ENCODE measurements around the gene KCNK16. TPM values are rescaled to one million over a fixed set of nuclear protein-coding genes. Genes with fewer than 3 reads are reported as not detected.

Gene KCNK16
- total and polyA plus RNA-seq, 2 experiments from 2014 or later, result not detected

DNA sequence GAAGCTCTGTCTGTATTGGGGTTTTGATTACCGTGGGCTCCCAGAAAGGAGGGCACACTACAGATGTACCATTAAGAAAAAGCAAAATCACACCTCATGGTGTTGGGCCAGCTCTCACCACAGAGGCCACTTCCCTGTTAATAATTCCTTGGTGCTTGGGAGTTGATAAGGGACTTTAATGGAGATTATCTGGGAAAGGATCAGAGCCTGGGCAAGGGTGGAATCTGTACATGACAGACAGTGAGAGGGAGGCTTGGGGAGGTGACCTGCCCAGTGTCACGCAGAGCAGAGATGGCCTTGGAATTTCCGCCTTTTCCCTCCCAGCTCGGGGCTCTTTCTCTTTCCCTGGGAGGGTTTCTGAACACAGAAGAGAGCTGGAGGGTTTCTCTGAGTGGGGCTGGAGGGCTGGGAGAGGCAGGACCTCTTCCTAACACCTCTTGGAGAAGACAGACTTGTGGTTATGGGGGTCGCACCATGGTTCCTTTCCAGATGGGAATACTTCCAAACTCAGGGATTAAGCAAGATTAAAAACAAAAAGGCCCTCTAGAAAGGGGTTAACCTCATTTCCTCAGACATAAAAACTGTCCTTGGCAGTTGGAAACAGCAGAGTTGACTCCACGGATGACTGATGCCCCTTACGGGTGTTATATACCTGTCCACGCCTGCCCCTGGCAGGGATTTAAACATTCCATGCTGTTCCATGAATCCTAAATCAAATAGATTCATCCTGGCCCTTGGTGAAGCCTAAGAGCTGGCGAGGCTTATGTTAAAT lies 16.8 kb upstream of the KCNK16 start:
- no peaks in the 10 kb centered on the region for H4K20me1 ChIP-seq (ENCODE audit: insufficient read depth, poor library complexity, severe bottlenecking)
- WGBS (ENCODE audit: low lambda C conversion rate, missing lambda C conversion rate), result 45% methylated on average over 9 of the region's 9 CpGs
- no peak overlapping the region for H3K27ac ChIP-seq
- peaks cover 6% of the 10 kb centered on the region for H3K4me1 ChIP-seq (ENCODE audit: insufficient read depth)
- TF ChIP-seq EZH2phosphoT487 (IDR thresholded peaks at IDR 0.05; ENCODE audit: low read depth, severe bottlenecking, unreplicated experiment) (no peak), EZH2 (IDR thresholded peaks at IDR 0.05; ENCODE audit: borderline replicate concordance) (no peak)
- TF ChIP-seq, protein P1, sequence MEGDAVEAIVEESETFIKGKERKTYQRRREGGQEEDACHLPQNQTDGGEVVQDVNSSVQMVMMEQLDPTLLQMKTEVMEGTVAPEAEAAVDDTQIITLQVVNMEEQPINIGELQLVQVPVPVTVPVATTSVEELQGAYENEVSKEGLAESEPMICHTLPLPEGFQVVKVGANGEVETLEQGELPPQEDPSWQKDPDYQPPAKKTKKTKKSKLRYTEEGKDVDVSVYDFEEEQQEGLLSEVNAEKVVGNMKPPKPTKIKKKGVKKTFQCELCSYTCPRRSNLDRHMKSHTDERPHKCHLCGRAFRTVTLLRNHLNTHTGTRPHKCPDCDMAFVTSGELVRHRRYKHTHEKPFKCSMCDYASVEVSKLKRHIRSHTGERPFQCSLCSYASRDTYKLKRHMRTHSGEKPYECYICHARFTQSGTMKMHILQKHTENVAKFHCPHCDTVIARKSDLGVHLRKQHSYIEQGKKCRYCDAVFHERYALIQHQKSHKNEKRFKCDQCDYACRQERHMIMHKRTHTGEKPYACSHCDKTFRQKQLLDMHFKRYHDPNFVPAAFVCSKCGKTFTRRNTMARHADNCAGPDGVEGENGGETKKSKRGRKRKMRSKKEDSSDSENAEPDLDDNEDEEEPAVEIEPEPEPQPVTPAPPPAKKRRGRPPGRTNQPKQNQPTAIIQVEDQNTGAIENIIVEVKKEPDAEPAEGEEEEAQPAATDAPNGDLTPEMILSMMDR (IDR thresholded peaks at IDR 0.05; ENCODE audit: poor library complexity), result no peak
- no peak overlapping the region for H3K4me3 ChIP-seq
- H3K4me2 ChIP-seq, result no peak overlapping the region
- DNase-seq (ENCODE audit: low spot score), result no peak
- H3K36me3 ChIP-seq (replicated peaks; ENCODE audit: insufficient read depth, low read depth), result no peaks in the 10 kb centered on the region
- no peak overlapping the region for H2AFZ ChIP-seq
- H3K79me2 ChIP-seq, result no peaks in the 10 kb centered on the region
- H3K27me3 ChIP-seq, result peaks cover 8% of the 10 kb centered on the region
- no peaks in the 10 kb centered on the region for H3K9me2 ChIP-seq (replicated peaks; ENCODE audit: insufficient read depth)
- H3K9me3 ChIP-seq (ENCODE audit: low read depth), result no peaks in the 10 kb centered on the region

DNA sequence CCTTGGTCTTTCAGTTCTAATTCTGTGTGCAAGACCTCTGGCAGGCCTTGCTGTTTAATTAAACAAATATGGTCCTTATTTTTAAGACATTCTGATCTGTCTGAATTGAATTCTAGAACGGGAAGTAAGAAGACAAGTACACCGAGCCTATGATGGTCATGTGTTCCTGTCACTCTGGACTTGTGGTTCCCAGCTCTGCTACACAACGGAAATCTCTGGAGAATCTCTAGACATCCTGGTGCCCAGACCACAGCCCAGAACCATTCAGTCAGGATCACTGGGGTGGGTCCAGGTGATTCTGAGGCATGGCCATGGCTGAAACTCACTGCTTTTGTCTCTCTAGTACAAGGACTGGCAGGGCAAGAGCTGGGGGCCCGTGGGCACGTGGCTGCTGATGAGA lies 15.9 kb upstream of the KCNK16 start:
- no peaks in the 10 kb centered on the region for H3K36me3 ChIP-seq (replicated peaks; ENCODE audit: insufficient read depth, low read depth)
- DNase-seq (ENCODE audit: low spot score), result no peak
- H2AFZ ChIP-seq, result no peak overlapping the region
- peaks cover 8% of the 10 kb centered on the region for H3K27me3 ChIP-seq
- H3K9me3 ChIP-seq (ENCODE audit: low read depth), result no peaks in the 10 kb centered on the region
- H3K27ac ChIP-seq, result no peak overlapping the region
- H4K20me1 ChIP-seq (ENCODE audit: insufficient read depth, poor library complexity, severe bottlenecking), result no peaks in the 10 kb centered on the region
- no peaks in the 10 kb centered on the region for H3K9me2 ChIP-seq (replicated peaks; ENCODE audit: insufficient read depth)
- TF ChIP-seq EZH2phosphoT487 (IDR thresholded peaks at IDR 0.05; ENCODE audit: low read depth, severe bottlenecking, unreplicated experiment), result no peak
- TF ChIP-seq, protein P1 (IDR thresholded peaks at IDR 0.05; ENCODE audit: poor library complexity), result no peak
- peaks cover 6% of the 10 kb centered on the region for H3K4me1 ChIP-seq (ENCODE audit: insufficient read depth)
- H3K79me2 ChIP-seq, result no peaks in the 10 kb centered on the region
- 87% methylated on average over 5 of the region's 5 CpGs for WGBS (ENCODE audit: low lambda C conversion rate, missing lambda C conversion rate)
- no peak overlapping the region for H3K4me3 ChIP-seq
- H3K4me2 ChIP-seq, result no peak overlapping the region

DNA sequence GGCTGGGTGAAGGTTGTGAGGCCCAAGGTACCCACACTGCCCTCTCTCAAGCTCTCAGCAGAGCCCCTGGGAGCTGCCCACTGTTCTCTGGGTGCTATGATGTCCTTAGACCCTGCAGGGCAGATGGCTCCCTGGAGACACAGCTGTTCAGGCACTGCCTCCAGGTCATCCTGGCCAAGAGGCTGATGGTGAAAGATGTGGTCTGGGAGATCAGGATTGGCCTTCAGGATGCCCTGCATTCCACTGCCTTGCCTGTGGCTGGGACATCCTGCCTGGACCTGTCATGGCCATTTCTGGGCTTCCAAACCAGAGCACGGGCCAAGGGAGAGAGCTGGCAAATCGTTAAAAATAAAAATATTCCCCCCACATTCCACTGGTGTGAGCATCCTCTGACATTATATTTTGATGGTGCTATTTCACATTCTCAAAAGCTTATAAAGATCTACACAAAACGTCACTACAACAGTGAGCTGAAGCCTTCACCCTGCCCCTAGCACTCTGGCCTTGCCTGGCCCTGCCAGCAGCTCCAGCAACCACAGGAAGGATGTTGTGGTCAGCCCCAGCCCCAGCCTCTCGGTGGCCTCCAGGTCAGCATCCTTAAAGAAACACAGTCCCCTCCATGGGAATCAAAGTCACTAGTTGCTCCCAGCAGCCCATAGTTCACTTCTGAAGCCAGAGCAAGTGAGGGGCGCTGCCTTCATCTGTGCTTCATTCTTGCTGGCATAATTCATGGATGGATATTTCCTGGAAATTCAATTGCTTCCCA lies 13.5 kb upstream of the KCNK16 start:
- Histone ChIP-seq H3K4me3 (no peak overlapping the region), H3K36me3 (replicated peaks; ENCODE audit: insufficient read depth, low read depth) (no peaks in the 10 kb centered on the region), H3K27me3 (no peaks in the 10 kb centered on the region), H3K9me3 (ENCODE audit: low read depth) (no peaks in the 10 kb centered on the region), H3K9me2 (replicated peaks; ENCODE audit: insufficient read depth) (no peaks in the 10 kb centered on the region), H3K79me2 (no peaks in the 10 kb centered on the region), H2AFZ (no peak overlapping the region), H4K20me1 (ENCODE audit: insufficient read depth, poor library complexity, severe bottlenecking) (no peaks in the 10 kb centered on the region), H3K4me1 (ENCODE audit: insufficient read depth) (peaks cover 6% of the 10 kb centered on the region), H3K4me2 (no peak overlapping the region), H3K27ac (no peak overlapping the region)
- WGBS (ENCODE audit: low lambda C conversion rate, missing lambda C conversion rate), result 72% methylated on average over 5 of the region's 5 CpGs
- TF ChIP-seq EZH2 (IDR thresholded peaks at IDR 0.05; ENCODE audit: borderline replicate concordance), result no peak
- TF ChIP-seq, protein P1 (IDR thresholded peaks at IDR 0.05; ENCODE audit: poor library complexity), result no peak
- no peak for TF ChIP-seq EZH2phosphoT487 (IDR thresholded peaks at IDR 0.05; ENCODE audit: low read depth, severe bottlenecking, unreplicated experiment)
- DNase-seq (ENCODE audit: low spot score), result no peak
